Measurements from ENCODE around the gene XPO4.
"Not testable (repeated sequence)": the region's sequence is repeated elsewhere in the genome, so short reads cannot be mapped to it uniquely, and the experiment has no call there.

Gene XPO4

DNA sequence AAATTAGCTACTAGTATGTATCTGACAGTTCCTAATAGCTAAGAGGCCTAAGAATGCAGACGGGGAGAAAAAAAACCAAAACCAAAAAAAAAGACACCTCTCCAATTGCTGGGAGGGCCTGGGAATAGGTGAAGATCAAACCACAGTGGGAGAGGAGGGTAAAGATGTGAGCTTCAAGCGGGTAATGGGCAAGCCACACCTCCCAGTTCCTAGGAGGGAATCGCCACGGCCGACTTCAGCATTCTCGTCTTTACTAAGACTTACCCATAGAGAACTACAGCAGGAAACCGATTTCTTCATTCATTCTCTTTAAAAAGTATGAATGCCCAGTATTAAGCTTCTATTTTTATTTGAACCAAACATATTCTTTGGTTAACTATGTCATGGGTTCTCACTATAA lies 123.1 kb downstream of the XPO4 start:
- DNase-seq: no peak

DNA sequence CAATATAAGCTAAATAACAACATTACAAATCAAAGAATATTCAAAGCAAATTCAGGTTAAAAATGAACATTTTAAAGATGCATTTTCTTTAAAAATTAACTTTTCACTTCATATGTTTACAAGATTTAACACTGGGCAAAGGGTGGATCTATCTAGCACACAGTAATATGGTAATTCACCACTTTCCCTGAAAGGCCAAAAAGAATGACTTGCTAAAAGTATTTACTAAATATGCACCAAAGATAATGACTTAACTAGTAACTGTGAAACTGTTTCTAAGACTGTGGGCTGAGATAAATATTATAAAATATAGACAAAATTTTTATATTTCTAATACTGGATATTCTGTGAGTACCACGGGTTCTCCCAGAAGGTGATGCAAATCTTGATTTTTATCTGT lies 124.2 kb downstream of the XPO4 start:
- DNase-seq: no peak

DNA sequence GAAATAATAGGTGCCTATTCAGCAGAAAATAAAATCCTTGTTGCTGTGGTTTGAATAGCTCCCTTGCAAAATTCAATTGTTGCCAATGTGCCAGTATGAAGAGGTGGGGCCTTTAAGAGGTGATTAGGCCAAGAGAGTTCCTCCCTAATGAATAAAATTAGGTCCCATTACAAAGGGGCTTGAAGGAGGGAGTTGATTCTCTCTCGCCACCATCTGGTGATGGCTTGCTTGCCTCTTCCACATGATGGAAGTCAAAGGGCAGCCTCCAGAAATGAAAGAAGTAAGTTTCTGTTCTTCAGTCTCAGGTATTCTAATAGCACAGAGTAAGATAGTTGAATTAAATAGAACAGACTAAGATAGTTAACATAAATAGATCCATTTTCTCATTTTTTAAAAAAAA lies 125.8 kb downstream of the XPO4 start:
- no peak for DNase-seq

- DNase-seq: no peak
Observed at GRCh38 chr13:20775961-20776360, 126.6 kb downstream of the XPO4 start.

GRCh38 chr13:20774746-20775145 lies 127.8 kb downstream of the XPO4 start:
- no peak for DNase-seq

- peak; percentile 81 for DNase-seq
Observed at GRCh38 chr13:20773194-20774080, 129.1 kb downstream of the XPO4 start, which contains the start of gene EEF1AKMT1. Gene EEF1AKMT1 (minus strand): TSS chr13:20773961. CDS start chr13:20757598, 16,363 bp downstream.

GRCh38 chr13:20772401-20773131 lies 130.0 kb downstream of the XPO4 start:
- no peak for DNase-seq

- DNase-seq: no peak
Observed at GRCh38 chr13:20769834-20770233, 132.7 kb downstream of the XPO4 start.

DNA sequence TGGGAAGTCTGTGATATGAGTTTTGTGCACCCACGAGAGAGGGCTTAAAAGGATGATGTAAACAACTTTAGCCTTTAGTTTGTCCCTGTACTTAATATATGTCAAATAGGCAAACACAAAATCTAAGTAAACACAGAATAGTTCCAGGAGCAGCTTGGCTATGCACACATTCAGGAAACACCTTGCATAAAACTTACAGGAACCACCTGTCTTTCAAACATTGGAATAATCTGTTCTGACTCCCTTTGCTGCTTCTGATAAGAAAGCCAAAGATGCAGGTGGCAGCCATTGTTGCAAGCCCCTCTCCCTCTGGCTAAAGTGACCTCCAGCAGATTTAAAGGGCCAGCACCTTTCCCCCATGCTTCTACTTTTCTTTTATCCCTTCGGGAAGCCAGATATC lies 133.5 kb downstream of the XPO4 start:
- no peak for DNase-seq

- DNase-seq: no peak
Observed at GRCh38 chr13:20767309-20767943, 135.1 kb downstream of the XPO4 start.

GRCh38 chr13:20760872-20761271 lies 141.7 kb downstream of the XPO4 start:
- DNase-seq: no peak

DNA sequence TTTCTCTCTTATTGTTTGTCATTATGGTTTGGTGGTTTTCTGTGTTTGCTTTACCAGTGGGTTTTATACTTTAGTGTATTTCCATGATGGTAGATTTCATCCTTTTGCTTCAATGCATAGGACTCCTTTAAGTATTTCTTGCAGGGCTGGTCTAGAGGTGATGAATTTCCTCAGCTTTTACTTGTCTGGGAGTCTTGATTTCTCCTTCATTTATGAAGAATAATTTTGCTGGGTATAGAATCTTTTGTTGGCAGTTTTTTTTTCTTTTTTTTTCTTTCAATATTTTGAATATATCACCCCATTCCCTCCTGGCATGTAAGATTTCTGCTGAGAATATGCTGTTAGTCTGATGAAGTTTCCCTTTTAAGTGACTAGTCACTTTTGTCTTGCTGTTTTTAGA lies 148.5 kb downstream of the XPO4 start:
- DNase-seq: no peak

GRCh38 chr13:20749377-20749776 lies 153.2 kb downstream of the XPO4 start:
- DNase-seq: no peak

DNA sequence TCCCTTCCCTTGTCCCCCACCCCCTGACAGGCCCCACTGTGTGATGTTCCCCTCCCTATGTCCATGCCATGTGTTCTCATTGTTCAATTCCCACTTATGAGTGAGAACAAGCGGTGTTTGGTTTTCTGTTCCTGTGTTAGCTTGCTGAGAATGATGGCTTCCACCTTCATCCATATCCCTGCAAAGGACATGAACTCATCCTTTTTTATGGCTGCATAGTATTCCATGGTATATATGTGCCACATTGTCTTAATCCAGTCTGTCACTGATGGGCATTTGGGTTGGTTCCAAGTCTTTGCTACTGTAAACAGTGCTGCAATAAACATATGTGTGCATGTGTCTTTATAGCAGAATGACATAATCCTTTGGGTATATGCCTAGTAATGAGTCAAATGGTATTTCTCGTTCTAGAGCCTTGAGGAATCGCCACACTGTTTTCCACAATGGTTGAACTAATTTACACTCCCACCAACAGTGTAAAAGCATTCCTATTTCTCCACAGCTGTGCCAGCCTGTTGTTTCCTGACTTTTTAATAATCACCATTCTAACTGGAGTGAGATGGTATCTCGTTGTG lies 158.6 kb downstream of the XPO4 start:
- DNase-seq: not testable (repeated sequence)

DNA sequence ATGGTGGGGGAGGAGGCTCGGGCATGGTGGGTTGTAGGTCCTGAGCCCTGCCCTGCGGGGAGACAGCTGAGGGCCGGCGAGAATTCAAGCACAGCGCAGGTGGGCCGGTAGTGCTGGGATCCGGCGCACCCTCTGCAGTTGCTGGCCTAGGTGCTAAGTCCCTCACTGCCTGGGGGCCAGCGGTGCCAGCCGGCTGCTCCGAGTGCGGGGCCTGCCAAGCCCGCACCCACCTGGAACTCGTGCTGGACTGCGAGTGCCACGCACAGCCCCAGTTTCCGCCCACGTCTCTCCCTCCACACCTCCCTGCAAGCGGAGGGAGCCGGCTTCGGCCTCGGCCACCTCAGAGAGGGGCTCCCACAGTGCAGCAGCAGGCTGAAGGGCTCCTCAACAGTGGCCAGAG lies 162.5 kb downstream of the XPO4 start:
- no peak for DNase-seq

DNA sequence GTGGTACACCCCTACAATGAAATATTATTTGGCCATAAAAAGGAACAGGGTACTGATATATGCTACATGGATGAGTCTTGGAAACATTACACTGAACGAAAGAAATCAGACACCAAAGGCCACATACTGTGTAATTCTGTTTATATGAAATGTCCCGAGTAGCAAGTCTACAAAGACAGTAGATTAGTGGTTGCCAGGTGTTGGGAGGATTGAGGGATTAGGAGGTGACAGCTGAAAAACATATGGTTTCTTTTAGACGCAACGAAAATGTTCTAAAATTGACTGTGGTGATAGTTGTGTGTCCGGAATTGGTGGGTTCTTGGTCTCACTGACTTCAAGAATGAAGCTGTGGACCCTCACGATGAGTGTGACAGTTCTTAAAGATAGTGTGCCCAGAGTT lies 163.9 kb downstream of the XPO4 start:
- DNase-seq: no peak

DNA sequence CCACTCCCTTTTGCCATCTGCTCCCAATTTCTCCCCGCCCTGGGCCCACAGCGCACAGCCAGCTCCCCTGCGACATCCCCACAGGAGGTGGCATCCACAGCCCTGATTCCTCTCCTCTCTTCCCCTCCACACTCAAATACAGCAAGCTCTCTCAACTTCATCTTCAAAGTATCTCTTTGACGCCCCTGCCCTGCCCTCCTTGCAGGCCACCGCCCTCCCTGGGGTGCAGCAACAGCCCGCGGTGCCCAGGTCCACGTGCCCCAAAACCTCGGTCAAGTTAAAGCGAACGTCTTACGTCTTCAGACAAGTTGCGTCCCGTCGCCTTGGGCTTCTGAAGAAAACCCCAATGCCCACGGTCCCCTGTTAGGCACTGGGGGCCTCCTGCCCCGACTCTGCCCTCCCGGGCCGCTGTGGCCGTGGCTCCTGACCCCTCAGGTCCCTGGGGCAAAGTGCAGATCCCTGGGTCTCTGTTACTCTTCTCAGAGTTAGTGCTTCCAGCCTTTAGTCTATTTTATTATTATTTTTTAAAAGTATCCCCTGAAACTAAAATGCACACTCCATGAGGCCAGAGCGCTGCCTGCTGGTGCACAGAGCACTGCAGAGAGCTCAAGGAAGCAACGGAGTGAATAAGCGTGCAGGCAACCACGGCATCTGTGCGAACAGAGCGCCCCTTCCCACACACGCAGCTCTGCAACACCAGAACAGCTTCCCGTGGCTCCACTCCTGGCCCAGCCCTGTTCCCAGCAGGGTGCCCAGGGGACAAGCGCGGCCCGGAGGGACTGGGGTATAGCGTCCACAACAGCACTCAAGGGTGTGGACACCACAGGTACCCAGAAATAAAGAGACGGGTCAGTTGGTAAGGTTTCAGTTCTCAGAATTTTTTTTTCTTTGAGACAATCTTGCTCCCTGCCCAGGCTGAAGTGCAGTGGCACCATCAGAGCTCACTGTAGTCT lies 172.6 kb downstream of the XPO4 start:
- no peak for DNase-seq

GRCh38 chr13:20728579-20729311 lies 173.8 kb downstream of the XPO4 start:
- DNase-seq: no peak

GRCh38 chr13:20727856-20728255 lies 174.7 kb downstream of the XPO4 start:
- DNase-seq: no peak

All from DMS153 (cell line).